Calu3 (cell line): ENCODE data around the gene SH3RF3. TPM values are rescaled to one million over a fixed set of nuclear protein-coding genes. Genes with fewer than 3 reads are reported as not detected.
"Not testable (repeated sequence)": the region's sequence is repeated elsewhere in the genome, so short reads cannot be mapped to it uniquely, and the experiment has no call there.

Source experiments
- BruUV-seq: library from RNA; stranded (reverse); fragments of 400-500 nt; replicated peaks from 2 replicates; lab custom pipeline; 2021; lab: Mats Ljungman, UMichigan
- CTCF ChIA-PET: fragments of 300-600 bp; sonication (Branson Sonifier 250); formaldehyde crosslinking; loops from one replicate; lab custom pipeline; 2022; ENCODE audit warnings: antibody characterized with exemption; lab: Charles Lee
- DNase-seq: peaks from one replicate; pipeline ENCODE4 v3.0.0; 2022
- H3K27ac Mint-ChIP-seq: one replicate; pipeline ENCODE4 v1.8.0; 2022; ENCODE audit warnings: mixed read lengths; ENCODE audit not compliant: unreplicated experiment
- H3K27me3 Mint-ChIP-seq: one replicate; pipeline ENCODE4 v1.8.0; 2022; ENCODE audit warnings: mixed read lengths; ENCODE audit not compliant: unreplicated experiment
- H3K36me3 Mint-ChIP-seq: one replicate; pipeline ENCODE4 v1.8.0; 2022; ENCODE audit warnings: mild to moderate bottlenecking, moderate library complexity, mixed read lengths; ENCODE audit not compliant: insufficient read depth, unreplicated experiment
- H3K4me1 Mint-ChIP-seq: one replicate; pipeline ENCODE4 v1.8.0; 2022; ENCODE audit warnings: mild to moderate bottlenecking, low read depth, mixed read lengths; ENCODE audit not compliant: unreplicated experiment
- H3K4me3 Mint-ChIP-seq: one replicate; pipeline ENCODE4 v1.8.0; 2022; ENCODE audit warnings: mild to moderate bottlenecking, low read depth, moderate library complexity, mixed read lengths; ENCODE audit not compliant: unreplicated experiment
- H3K9me3 Mint-ChIP-seq: one replicate; pipeline ENCODE4 v1.8.0; 2022; ENCODE audit warnings: low read depth, mixed read lengths; ENCODE audit not compliant: unreplicated experiment
- intact Hi-C: fragments of 100-400 bp; cut with micrococcal nuclease; formaldehyde crosslinking; loops from one replicate; pipeline ENCODE4 v1.10.0; 2022; ENCODE audit not compliant: unreplicated experiment
- total RNA-seq: library from RNA; stranded (reverse); gene quantifications from 2 replicates; pipeline ENCODE4 v1.2.3, GENCODE V29; 2022
- TF ChIP-seq, protein P1 (sequence below): fragments of 200-600 bp; IDR thresholded peaks from one replicate; pipeline ENCODE4 v1.8.0; 2022; ENCODE audit warnings: antibody characterized with exemption; ENCODE audit not compliant: unreplicated experiment

The SH3RF3 gene
- total RNA-seq, 1 experiment from 2014 or later: 0.17 TPM

DNA sequence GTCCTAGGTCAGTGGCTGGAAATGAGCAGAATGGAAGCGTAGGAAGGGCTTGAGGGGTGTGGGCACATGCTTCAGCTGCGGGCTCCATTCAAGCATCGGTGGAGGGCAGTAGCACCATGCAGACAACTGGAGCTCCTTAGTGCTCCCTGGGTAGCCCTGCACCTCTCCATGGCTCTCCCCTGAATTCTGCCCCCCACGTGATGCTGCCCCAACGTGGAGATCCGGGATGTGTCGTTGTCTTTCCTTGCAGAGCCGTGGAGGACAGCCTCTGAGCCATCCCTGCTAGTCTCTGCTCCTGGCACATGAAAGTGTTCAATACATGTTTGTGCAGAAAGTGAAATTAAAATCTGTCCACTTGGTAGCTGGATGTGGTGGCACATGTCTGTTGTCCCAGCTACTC lies 94.5 kb downstream of the SH3RF3 start:
- TF ChIP-seq, protein P1, sequence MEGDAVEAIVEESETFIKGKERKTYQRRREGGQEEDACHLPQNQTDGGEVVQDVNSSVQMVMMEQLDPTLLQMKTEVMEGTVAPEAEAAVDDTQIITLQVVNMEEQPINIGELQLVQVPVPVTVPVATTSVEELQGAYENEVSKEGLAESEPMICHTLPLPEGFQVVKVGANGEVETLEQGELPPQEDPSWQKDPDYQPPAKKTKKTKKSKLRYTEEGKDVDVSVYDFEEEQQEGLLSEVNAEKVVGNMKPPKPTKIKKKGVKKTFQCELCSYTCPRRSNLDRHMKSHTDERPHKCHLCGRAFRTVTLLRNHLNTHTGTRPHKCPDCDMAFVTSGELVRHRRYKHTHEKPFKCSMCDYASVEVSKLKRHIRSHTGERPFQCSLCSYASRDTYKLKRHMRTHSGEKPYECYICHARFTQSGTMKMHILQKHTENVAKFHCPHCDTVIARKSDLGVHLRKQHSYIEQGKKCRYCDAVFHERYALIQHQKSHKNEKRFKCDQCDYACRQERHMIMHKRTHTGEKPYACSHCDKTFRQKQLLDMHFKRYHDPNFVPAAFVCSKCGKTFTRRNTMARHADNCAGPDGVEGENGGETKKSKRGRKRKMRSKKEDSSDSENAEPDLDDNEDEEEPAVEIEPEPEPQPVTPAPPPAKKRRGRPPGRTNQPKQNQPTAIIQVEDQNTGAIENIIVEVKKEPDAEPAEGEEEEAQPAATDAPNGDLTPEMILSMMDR: no peak
- peaks cover 66% of the 10 kb centered on the region for H3K27me3 Mint-ChIP-seq
- CTCF ChIA-PET: interaction anchor here (1.4 kb wide), 1 partner anchor 9 kb away, joined by 4 read pairs; no protein-coding TSS in a partner anchor

DNA sequence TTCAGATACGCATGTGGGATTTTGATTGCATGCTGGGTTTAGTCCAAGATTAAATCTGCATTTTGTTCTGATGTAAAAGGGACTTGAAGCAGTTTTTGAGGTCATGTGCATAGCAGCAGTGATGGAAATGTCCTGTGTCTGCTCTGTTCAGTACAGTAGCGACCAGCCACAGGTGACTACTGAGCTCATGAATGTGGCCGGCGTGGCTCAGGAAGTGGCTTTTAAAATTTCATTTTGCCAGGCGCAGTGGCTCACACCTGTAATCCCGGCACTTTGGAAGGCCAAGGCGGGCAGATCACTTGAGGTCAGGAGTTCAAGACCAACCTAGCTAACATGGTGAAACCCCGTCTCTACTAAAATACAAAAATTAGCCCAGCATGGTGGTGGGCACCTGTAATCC lies 95.3 kb downstream of the SH3RF3 start:
- not testable (repeated sequence) for H3K36me3 Mint-ChIP-seq

More for the DNA sequence above, 94.5 kb downstream of the SH3RF3 start:
- Mint-ChIP-seq H3K4me1 (no peaks in the 10 kb centered on the region), H3K27ac (no peak overlapping the region), H3K9me3 (no peaks in the 10 kb centered on the region), H3K4me3 (no peak overlapping the region), H3K36me3 (no peaks in the 10 kb centered on the region)
- no TSS peak for BruUV-seq
- no peak for DNase-seq
- intact Hi-C loops: no loop called here

DNA sequence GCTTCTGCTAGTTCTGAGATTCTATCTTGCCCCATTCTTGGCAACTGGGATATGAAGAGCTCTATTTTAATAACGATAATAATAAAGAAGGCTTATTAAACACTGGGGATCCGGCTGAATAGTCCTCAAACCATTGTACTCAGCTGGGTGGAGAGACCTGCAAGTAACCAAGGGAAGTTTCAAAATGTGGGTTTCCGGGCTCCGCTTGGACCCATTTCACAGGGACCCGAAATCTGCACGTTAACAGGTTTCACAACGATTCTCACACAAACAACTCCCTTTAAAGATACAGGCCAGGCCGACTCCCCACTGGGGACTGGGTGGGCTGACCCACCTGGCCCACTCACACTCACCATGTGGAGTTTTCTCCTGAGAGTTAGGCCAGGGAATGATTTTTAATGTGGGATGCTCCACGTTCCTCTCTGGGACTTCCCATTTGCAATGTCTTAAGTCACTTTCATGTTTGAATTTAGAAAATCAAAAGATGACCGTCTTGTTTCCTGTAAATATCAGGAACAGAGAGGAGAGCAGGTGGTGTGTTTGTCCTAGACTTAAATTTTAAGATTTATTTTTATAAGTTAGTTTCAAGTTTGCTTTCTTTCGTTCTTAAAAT lies 96.3 kb downstream of the SH3RF3 start:
- no peak overlapping the region for H3K4me3 Mint-ChIP-seq
- no peak for DNase-seq
- no peaks in the 10 kb centered on the region for H3K9me3 Mint-ChIP-seq
- H3K36me3 Mint-ChIP-seq: no peaks in the 10 kb centered on the region
- TF ChIP-seq, protein P1: no peak
- CTCF ChIA-PET: no interaction called here
- H3K27ac Mint-ChIP-seq: no peak overlapping the region
- no peaks in the 10 kb centered on the region for H3K4me1 Mint-ChIP-seq
- BruUV-seq: no TSS peak
- intact Hi-C loops: no loop called here
- H3K27me3 Mint-ChIP-seq: peaks cover 68% of the 10 kb centered on the region

More for the DNA sequence above, 95.3 kb downstream of the SH3RF3 start:
- H3K4me1 Mint-ChIP-seq, H3K4me3 Mint-ChIP-seq, CTCF ChIA-PET, H3K27ac Mint-ChIP-seq, DNase-seq, H3K9me3 Mint-ChIP-seq, intact Hi-C loops, BruUV-seq: not testable (repeated sequence)
- peaks cover 70% of the 10 kb centered on the region for H3K27me3 Mint-ChIP-seq

DNA sequence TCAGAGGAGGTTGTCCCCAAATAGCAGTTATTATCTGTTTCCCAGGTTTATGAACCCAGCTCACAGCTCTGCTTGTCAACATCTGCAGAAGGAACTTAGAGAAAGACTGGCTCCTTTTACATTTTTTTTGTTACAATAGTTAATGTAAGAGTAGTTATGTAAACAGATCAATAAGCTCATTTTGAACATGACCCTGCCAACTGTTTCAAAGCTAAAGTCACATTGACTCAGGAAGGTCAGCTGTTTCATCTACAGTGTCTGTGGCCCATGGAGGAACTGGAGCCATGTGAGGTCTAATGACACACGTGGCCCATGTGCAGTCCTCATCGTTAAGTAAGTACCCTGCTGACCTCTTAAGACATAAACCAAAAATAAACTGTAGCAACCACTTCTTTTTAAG lies 97.1 kb downstream of the SH3RF3 start:
- Mint-ChIP-seq H3K27ac (no peak overlapping the region), H3K36me3 (no peaks in the 10 kb centered on the region), H3K9me3 (no peaks in the 10 kb centered on the region), H3K27me3 (peaks cover 68% of the 10 kb centered on the region), H3K4me1 (no peaks in the 10 kb centered on the region), H3K4me3 (no peak overlapping the region)
- CTCF ChIA-PET: interaction anchor here (0.7 kb wide), 2 partner anchors 10 to 13 kb away, joined by 3 to 4 read pairs; no protein-coding TSS in a partner anchor
- TF ChIP-seq, protein P1: no peak
- no peak for DNase-seq
- no TSS peak for BruUV-seq
- intact Hi-C loops: no loop called here

DNA sequence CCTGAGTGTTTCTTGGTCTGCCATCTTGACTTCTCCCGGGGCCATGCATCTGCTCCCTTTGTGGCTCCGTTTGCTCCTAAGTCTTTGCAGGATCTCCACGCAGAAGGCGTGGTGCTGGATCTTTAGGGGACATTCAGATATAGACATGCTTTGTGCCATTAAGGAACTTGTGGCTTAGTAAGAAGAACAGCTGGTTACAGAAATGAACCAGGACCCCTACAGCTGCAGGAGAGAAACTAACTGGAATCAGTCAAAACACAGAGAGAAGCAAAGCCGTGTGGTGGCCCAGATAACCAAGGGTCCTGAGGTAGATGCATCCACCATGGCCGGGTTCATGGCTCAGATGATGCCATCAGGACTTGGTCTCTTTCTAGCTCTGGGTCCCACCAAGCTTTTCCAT lies 97.6 kb downstream of the SH3RF3 start:
- BruUV-seq: no TSS peak
- Mint-ChIP-seq H3K9me3 (no peaks in the 10 kb centered on the region), H3K27me3 (peaks cover 68% of the 10 kb centered on the region), H3K36me3 (no peaks in the 10 kb centered on the region), H3K4me3 (no peak overlapping the region), H3K27ac (no peak overlapping the region), H3K4me1 (no peaks in the 10 kb centered on the region)
- intact Hi-C loops: no loop called here
- CTCF ChIA-PET: no interaction called here
- no peak for DNase-seq
- TF ChIP-seq, protein P1: no peak
